Stimulated activated naive CD8-positive, alpha-beta T cell treated with anti-CD3 and anti-CD28 coated beads, Interleukin-15, Interleukin-2, amounts not matched to agents 100 U/mL and 50 U/mL, for 24 hours (primary cell): ENCODE data around the gene MED9.

Experiments
- ATAC-seq: fragments of 150-1000 bp; cut with Tn5 transposase; one replicate; pipeline ENCODE4 v1.10.0; 2021
- DNase-seq: peaks from one replicate; pipeline ENCODE4 v3.0.0; 2021

MED9 gene

DNA sequence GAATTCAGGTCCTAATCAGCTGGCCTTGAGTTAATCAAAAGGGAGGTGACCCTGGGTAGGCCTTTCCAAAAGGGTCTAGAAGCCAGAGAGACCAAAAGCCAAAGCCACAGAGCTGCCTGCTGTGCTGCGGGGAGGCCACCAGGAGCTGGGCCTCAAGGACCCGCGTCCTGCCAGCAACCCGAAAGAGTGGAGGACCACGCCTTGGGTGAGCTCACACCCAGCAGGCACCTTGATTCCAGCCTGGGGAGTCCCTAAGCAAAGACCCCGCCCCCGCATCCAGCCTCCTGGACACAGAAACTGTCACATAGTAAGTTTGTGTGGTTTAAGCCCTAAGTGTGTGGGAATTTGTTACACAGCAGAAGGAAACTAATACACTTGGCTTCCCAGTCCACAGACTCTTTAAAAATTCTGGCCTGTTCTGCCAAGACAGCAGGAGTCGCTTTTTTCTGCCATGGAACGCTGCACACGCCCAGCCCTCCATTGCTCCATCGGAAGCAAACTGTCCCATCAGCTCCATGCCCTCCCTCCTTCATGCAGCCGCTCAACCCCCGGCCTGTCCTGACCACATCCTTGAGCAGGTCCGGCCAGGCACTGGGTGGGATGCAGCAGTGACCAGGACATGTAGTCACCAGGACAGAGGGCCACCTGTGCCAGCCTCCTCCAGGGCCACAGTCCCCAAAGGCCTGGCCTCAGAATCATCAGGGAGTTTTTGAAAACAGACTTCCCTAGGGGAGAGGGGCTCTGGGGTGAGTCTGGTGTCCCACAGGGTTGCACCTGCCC is 40.3 kb downstream of the MED9 start:
- no peak for DNase-seq

DNA sequence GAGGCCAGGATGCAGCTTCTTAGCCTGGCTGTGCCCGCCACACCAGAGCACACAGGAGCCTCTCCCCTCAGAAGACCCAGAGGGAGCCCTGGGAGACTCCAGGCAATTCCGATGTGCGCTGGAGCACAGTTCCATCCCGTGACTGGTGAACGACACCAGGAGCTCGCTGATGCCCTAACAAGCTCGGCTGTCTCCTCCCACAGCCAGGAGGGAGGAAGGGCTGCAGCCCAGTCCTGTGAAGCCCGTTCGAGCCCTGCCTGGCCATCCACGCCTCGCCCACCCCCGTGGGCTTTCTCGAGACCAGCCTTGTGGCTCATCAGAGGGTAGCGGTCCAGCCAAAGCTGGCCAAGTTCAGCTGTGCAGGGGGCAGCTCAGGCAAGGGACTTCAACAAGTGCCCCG is 41.2 kb downstream of the MED9 start:
- DNase-seq (no peak), ATAC-seq (no peak)

More for the DNA sequence above, 40.3 kb downstream of the MED9 start:
- no peak for ATAC-seq

DNA sequence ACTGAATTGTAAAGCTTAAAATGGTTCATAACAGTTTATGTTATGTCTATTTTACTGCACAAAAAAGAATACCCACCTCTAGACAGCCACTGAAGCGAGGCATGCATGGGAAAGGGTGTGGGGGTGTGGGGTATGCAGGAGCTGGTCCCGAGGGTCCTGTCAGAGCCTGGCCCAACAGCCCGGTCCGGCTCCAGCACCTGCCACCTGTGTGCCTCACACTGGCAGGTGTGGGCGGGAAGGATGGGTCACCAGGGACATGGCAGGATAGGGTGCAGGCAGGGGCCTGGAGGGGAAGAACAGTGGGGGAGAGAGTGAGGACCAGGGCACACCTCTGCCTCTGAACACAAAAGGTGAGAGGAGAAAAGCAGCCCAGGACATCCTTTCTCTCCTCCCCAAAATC is 42.2 kb downstream of the MED9 start:
- ATAC-seq (no peak), DNase-seq (no peak)

DNA sequence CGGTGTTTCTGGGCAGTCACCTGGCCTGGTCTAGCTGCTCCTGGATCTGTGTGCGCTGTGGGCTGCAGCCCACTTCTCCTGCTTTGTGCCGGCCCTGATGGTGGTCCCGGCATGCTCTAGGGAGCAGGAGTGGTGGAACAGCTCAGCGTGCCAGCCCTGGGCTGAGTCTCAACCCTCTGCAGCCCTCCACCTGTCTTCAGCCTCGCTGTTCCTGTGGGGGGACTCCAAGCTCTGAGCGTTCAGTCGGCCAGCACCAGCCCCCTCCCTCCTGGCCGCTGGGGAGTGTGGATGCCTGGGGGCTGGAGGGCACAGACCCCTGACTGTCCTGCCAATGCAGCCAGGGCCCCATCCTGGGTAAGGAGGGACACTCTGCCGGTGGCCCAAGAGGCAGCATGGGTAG is 43.1 kb downstream of the MED9 start:
- DNase-seq, result no peak
- ATAC-seq, result no peak

DNA sequence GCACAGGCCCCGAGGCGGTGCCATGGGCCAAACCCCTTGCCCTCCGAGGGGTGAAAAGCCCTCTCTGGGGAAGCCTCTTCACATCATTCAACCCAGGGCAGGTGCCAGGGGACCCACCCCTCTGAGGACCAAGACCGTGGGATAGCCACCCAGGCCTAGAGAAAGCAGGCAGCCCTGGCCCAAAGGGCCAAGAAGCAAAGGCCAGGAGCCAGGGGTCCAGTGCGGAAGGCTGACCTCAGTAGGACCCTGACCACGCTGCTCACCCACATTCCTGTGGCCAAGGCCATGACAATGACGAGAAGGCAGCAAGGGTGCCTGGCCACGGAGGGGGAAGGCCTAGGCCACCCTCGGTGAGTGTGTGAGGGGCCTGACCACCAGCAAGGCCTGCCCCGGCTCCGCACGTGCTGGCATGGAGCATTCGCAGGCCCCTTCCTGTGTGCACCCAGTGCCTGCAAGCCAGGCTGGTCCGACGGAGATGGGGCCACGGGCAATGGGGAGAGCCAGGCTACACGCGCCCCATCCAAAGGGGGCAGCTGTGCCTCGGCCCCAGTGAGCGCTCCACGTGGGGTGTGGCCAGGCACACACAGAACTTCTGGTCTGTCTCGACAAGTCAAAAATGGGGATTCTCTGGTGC is 43.9 kb downstream of the MED9 start:
- no peak for DNase-seq

DNA sequence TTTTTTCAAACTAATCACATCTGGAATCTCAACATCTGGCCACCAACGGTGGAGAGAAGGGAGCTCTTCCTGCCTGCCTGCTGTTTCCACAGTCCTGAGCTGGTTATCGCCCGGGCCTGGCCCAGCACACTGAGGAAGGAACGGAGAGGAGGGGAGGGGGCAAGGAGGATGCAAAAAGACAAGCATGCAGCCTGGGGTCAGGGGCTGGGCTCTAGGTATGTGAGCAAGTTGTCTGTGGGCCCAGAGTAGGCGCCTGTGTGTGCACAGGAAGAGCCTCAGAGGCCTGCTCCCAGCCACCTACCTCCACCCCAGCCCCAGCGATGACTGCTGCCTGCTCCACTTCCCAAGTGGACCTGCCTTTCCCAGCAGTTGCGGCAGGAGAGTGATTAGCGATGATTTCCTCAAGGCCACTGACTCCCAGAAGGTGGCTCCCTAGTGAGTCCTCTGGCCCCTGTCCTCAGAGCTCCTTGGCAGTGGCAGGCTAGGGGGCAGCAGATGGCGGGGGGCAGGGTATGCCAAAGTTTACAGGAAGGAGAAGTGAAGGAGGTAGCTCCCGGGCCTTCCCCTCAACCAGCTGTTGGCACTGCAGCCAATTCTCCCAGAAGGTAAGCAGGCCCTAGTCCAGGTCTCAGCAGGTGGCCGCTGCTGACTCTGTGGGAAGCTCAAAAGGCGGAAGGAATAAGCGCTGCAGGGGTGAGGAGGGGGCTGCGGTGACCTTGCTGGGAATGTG is 46.4 kb downstream of the MED9 start:
- ATAC-seq (no peak), DNase-seq (no peak)

More for the DNA sequence above, 43.9 kb downstream of the MED9 start:
- no peak for ATAC-seq

DNA sequence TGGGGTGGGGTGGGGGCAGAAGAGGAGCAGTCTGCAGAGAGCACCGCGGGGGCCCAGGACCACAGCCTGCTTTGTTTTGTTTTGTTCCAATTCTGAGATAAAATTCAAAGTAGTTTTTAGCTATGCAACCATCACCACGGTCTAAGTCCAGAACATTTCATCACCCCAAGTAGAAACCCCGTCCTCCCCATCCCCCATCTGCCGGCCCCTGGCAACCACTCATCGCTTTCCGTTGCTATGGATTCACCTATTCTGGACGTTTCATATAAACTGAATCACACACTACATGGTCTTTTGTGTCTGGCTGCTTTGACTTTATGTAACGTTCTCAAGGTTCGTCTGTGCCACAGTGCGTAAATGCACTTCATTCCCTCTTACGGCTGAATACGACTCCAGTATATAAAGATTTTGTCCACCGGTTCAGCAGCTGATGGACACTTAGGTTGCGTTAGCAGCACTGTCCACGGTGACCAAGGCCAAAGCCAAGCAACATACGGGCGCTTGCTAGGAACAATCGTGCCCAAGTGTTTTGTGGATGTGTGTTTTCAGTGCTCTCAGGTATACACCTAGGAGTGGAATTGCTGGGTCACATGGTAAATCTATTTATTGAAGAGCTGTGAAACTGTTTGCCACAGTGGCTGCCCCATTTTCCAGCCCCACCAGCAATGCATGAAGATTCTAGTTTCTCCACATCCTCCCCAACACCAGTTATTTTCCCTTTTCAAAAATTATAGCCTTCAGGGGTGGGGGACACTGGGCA is 47.1 kb downstream of the MED9 start:
- ATAC-seq (no peak), DNase-seq (no peak)

DNA sequence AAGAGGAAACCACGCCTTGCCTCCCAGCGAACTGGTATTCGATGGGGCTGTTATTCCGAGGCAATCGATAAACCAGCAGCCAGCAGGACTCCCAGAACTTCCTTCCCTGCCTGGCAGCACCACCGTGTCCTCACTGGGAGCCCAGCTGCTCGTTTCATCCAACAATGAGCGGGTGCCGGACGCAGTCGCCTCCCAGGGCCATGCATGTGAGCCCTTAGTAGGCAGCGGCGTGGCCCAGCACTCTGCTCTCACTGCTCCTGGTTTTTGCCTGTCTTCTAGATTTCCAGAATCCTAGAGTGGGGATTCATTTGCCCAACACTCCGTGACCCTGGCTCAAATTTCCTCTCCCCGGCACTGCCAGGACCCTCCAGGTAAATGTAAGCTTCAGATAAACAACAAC is 48.5 kb downstream of the MED9 start:
- DNase-seq (no peak), ATAC-seq (no peak)

DNA sequence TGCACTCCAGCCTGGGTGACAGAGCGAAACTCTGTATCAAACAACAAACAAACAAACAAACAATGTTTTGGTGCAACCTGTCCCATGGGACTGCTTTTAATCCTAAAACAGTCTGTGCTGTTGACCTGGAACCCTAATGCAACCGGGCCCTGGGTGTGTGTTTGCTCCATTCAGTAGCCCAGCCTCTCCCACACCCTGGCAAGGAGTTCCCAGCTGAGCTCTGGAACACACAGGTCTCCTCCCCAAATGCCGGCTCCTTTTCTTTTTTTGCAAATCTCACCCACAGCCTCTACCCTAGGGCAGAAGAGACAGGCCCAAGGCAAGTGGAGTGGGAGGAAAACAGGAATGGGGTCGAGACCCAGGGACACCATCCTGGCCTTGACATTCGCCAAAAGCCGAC is 49.2 kb downstream of the MED9 start:
- DNase-seq, result no peak
- ATAC-seq, result no peak

DNA sequence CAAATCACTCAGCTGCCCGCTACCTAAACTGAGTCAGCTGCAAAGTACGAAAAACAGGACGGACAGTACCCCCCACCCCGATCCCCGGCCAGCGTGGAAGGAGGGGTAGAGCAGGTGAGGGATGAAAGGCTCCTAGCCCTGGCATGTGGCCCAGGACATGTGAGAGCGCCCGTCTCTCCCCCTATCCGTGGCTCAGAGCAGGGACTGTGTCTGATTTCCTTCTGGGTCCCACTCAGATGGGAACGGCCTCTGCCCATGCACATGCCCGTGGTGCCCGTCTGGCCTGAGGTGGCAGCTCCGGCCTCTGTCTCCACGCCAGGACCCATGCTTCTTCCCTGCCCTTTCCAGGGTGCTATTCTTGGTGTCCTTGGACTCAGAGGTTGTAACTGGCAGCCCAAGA is 49.6 kb downstream of the MED9 start:
- no peak for DNase-seq
- no peak for ATAC-seq

DNA sequence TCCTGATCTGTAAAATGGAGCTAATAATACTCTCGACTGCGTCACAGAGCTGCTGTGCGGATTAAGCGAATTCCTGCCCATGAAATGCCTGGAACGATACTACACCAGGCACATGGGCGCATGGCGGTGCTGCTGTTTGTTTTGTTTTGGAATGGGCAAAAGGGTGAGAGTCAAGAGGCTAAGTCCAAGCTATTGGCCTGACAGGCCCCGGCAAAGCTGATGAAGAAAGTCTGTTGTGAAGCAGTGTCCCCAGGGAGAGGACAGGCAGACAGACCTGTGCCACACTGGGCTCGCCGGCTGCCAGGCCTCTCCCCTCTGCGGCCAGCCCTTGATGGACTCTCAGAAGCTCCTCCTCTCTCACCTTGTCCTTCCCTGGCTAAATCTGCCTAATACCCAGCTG is 50.7 kb downstream of the MED9 start:
- no peak for ATAC-seq
- no peak for DNase-seq

DNA sequence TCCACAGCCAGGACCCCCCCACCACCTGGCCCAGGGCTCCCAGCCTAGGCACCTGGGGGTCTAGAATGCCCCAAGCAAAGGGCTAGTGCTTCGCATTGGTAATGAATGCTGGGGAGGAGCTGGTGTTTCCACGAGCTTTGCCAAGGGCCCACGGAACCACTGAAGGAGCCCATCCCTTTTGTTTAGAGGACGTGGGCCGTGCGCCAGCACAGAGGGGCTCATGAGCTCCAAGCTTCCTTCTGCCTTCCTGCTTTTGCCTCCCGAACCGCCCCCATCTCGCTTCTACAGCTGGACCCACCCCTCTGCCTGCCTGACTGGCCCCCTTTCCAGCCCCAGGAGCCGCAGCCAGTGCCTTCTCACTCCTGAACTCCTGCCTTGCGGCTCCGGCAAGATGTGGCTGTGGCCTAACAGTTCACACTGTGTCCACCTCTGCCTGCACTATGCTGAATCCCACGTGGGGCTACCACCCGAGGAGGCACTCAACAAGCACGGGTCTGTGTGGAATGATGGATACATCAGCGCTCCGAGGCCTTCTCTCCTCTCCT is 51.2 kb downstream of the MED9 start:
- no peak for DNase-seq
- ATAC-seq, result no peak

DNA sequence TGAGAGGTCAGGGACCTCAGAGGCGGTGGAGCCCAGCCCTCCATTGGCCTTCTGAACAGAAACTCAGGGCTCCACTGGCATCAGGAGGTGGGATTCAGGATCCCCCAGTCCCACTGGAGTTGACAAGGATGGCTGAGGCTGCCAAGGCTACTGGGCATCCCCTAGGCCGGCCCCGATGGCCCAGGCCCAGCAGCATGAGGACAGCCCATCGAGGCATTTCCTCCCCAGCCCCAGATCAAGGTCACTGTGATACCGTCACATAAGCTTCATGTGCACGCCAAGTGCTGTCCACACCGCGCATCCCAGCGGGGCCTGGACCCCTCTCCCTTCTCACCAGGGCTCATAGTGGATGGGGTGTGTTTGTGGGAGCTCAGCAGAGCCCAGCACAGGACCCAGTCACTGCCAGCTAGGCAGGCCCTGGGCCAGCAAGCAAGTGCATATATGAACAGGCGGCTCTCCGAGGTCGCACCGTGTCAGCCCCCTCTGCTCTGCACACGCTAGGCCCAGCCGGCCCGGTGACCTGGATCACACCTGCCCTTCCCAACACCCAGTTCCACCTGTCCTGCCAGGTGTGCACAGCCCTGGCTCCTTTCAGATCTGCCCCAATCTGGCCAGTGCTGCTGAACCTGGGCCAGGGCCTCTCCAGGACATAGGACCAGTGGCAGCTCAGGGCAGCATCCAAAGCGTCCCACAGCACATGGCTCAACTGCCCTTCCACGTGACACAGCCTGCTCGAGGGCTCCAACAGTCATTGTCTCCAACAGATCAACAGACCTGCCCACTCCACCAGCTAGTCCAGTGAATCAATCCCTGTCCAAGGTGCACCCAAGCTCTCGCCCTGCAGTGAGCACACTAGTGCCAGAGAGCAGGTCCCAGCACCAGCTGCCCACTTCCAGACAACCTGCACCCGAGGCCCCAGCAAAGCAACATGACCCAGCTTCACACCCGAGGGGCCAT is 52.2 kb downstream of the MED9 start:
- ATAC-seq (no peak), DNase-seq (no peak)

DNA sequence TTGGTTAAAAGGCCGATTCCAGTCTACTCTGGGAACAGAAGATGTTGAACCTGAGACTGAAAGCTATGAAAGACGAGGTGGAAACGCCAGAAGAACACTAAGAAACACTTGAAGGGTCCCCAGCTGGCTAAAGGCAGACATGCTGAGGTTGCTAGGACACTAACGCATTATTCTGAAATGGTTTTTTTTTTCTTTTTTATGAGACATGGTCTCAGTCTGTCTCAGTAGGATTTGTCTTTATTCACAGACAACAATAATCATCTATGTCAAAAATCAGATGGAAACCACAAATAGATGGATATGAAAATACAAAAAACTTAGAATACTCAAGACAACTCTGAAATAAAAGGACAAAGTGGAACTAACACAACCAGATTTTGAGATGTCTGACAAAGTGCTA is 54.4 kb downstream of the MED9 start:
- ATAC-seq (no peak), DNase-seq (no peak)

DNA sequence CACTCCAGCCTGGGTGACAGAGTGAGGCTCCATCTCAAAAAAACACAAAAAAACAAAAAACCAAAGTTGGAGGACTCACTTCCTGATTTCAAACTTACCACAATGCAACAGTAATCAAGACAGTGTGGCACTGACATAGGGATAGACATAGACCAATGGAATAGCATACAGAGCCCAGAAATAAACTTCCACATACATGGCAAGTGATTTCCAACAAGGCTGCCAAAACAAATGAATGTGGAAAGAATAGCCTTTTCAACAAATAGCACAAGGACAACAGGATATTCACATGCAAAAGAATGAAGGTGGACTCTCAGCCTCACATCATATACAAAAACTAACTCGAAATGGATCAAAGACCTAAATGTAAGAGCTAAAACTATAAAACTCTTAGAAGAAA is 56.2 kb downstream of the MED9 start:
- no peak for ATAC-seq
- DNase-seq, result no peak

DNA sequence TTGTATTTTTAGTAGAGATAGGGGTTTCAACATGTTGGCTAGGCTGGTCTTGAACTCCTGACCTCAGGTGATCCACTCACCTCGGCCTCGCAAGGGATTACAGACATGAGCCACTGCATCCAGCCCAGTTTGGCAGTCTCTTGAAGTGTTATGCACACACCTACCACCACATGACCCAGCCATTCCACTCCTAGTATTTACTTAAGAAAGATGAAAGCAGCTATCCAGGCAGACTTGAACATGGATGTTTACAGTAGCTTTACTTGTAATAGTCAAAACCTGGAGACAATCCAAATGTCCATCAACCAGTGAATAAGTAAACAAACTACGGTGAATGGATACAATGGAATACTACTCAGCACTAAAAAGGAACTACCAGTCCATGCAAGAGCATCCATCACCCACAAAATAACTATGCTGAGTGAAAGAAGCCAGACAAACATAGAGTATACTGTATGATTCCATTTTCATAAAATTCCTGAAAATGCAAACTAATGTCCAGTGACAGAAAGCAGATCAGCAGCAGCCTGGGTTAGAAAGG is 57.2 kb downstream of the MED9 start:
- DNase-seq (no peak), ATAC-seq (no peak)

DNA sequence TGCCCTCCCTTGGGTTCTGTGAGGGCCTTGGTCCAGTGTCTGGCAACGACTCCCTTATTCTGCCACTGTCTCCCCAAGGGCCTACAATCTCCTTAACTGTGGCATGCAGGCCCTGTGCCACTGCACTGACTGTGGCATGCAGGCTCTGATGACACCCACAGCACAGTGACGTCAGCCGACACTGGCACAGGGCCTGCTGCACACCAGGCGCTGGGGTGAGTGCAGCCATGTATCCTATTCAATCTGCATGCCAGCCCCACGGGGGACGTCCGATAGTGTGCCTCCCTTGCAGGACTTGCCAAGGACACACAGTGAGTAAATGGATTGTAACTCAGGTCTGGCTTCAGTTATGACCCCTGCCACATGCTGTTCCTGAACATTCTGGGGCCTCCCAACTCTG is 59.2 kb downstream of the MED9 start:
- DNase-seq, result no peak
- ATAC-seq, result no peak

DNA sequence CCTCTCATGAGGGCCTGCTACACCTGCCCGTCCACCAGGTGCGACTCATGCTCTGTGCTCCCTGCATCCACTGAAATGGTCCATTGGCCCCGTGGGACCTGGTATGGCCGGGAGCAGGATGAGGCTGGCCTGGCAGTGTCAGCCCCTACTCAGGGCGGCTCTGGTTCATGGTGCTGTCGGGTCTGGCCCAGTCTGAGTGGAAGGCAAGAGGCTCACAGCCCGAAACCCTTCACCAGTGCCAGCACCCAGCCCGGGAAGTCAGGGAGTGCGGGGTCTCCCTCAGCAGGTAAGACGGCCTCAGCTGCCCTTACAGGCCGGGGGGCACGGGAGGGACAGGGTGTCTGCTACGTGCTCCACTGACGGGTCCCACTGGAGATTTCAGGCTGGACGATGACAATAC is 59.9 kb downstream of the MED9 start:
- ATAC-seq (no peak), DNase-seq (no peak)

DNA sequence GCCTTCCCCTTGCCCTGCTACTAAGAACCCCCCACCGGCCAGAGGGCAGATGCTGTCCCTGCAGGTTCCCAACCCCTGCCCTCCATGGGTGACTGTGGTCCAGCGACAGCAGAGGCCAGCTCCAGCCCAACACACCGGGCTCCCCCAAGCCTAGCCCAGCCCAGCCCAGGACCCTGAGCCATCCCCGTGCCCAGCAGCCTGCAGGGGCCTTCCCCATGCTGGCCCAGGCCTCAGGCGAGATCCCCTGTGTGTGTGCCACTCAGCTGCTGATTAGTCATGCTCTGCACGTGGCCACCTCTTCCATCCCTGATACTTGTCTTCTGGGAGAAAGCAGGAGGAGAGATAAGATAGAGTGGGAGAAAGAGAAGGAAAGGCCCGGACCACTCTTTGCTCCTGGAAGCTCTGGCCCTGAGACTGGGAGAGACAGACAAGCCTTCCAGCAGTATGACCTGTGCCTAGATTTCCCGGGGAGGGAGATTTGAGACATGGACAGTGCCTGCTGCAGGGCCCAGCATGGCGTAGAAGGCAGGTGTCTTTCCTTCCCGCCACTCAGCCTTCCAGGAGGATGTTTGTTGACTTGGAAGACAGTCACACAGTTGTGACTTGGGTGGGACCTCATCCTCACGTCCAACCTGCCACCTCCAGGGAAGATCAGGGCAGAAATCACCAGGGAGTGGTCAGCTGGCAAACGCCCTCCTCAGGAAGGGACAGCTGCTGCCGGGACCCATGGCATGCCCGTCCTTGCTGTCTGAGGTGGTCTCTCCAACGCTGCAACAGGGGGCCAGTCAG is 60.7 kb downstream of the MED9 start:
- no peak for ATAC-seq
- no peak for DNase-seq
